ENCODE data around the gene ZBTB40. TPM values are rescaled to one million over a fixed set of nuclear protein-coding genes. Genes with fewer than 3 reads are reported as not detected.

Gene ZBTB40
- total and polyA plus RNA-seq, 2 of the 13 experiments (the other 11 are each of a cell fraction or from before 2014, with no cell fraction given) = 8.8 to 16.5 TPM

DNA sequence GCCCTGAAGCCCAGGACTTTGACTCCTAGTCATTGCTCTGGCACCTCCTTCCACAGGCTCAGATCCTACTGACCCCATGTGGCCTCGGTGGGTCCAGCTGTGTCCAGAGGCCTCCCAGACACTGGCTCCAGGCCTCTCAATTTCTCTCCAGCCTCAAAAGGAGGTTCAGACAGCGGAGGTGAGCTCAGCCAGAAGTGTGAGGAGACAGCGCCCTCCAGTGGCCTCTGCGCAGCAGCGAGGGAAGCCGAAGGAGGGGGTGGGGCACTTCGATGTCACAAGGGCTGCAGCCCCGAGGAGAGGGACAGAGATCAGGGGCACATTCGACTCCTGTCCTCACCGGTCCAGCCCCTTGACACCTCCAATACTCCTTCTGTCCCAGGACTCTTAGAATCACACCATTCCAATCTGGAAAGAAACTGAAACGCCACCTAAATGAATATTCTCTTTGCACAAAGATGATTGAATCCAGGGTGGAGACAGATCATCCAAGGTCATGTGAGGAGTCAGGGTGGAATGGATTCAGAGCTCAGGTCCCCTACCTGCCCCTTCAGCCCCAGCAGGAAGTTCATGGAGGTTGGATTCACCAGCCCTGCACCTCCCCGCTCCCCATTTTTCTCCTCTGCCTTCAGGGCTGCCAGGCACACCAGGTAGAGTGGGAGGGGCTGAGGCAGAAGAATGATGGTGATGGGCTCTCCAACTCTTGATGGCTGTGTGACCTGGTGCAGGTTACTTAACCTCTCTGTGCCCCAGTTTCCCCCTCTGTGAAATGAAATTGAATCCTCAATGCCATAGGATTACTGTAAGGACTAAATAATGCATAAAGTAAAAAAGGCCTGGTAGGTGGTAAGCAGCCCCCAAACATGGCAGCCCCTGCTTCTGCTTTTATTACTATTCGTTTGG, 34.8 kb upstream of the ZBTB40 start (continued):
- TF ChIP-seq, protein P1, sequence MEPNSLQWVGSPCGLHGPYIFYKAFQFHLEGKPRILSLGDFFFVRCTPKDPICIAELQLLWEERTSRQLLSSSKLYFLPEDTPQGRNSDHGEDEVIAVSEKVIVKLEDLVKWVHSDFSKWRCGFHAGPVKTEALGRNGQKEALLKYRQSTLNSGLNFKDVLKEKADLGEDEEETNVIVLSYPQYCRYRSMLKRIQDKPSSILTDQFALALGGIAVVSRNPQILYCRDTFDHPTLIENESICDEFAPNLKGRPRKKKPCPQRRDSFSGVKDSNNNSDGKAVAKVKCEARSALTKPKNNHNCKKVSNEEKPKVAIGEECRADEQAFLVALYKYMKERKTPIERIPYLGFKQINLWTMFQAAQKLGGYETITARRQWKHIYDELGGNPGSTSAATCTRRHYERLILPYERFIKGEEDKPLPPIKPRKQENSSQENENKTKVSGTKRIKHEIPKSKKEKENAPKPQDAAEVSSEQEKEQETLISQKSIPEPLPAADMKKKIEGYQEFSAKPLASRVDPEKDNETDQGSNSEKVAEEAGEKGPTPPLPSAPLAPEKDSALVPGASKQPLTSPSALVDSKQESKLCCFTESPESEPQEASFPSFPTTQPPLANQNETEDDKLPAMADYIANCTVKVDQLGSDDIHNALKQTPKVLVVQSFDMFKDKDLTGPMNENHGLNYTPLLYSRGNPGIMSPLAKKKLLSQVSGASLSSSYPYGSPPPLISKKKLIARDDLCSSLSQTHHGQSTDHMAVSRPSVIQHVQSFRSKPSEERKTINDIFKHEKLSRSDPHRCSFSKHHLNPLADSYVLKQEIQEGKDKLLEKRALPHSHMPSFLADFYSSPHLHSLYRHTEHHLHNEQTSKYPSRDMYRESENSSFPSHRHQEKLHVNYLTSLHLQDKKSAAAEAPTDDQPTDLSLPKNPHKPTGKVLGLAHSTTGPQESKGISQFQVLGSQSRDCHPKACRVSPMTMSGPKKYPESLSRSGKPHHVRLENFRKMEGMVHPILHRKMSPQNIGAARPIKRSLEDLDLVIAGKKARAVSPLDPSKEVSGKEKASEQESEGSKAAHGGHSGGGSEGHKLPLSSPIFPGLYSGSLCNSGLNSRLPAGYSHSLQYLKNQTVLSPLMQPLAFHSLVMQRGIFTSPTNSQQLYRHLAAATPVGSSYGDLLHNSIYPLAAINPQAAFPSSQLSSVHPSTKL (CRISPR knock-in tag; IDR thresholded peaks at IDR 0.05) = peak; percentile 59
- TF ChIP-seq ZNF253 (CRISPR knock-in tag; IDR thresholded peaks at IDR 0.05; ENCODE audit: borderline replicate concordance) (peak; percentile 49; the same call in 1 of the 2 replicates), MAFK (conservative IDR thresholded peaks at IDR 0.05 in 1 of 2, IDR thresholded peaks at IDR 0.05 in 1 of 2; ENCODE audit: low read length in 2 of 2) (no peak), ZNF850 (CRISPR knock-in tag; conservative IDR thresholded peaks at IDR 0.05) (no peak), ZNF572 (CRISPR knock-in tag; IDR thresholded peaks at IDR 0.05) (no peak), POLR2A (IDR thresholded peaks at IDR 0.05; ENCODE audit: insufficient read depth in 1 of 2, low read depth in 2 of 2, low read length in 2 of 2) (no peak), GATAD2A (CRISPR knock-in tag; IDR thresholded peaks at IDR 0.05) (peak; percentile 41; the same call in 1 of the 2 replicates), SMC3 (IDR thresholded peaks at IDR 0.05; ENCODE audit: low read length) (peak; percentile 72), EED (CRISPR knock-in tag; IDR thresholded peaks at IDR 0.05) (0 out of 2 replicates have a peak, but pooled peaks have one; percentile 30)
- TF ChIP-seq, protein P2, sequence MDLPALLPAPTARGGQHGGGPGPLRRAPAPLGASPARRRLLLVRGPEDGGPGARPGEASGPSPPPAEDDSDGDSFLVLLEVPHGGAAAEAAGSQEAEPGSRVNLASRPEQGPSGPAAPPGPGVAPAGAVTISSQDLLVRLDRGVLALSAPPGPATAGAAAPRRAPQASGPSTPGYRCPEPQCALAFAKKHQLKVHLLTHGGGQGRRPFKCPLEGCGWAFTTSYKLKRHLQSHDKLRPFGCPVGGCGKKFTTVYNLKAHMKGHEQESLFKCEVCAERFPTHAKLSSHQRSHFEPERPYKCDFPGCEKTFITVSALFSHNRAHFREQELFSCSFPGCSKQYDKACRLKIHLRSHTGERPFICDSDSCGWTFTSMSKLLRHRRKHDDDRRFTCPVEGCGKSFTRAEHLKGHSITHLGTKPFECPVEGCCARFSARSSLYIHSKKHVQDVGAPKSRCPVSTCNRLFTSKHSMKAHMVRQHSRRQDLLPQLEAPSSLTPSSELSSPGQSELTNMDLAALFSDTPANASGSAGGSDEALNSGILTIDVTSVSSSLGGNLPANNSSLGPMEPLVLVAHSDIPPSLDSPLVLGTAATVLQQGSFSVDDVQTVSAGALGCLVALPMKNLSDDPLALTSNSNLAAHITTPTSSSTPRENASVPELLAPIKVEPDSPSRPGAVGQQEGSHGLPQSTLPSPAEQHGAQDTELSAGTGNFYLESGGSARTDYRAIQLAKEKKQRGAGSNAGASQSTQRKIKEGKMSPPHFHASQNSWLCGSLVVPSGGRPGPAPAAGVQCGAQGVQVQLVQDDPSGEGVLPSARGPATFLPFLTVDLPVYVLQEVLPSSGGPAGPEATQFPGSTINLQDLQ (CRISPR knock-in tag; IDR thresholded peaks at IDR 0.05) = no peak
- TF ChIP-seq, protein P3, sequence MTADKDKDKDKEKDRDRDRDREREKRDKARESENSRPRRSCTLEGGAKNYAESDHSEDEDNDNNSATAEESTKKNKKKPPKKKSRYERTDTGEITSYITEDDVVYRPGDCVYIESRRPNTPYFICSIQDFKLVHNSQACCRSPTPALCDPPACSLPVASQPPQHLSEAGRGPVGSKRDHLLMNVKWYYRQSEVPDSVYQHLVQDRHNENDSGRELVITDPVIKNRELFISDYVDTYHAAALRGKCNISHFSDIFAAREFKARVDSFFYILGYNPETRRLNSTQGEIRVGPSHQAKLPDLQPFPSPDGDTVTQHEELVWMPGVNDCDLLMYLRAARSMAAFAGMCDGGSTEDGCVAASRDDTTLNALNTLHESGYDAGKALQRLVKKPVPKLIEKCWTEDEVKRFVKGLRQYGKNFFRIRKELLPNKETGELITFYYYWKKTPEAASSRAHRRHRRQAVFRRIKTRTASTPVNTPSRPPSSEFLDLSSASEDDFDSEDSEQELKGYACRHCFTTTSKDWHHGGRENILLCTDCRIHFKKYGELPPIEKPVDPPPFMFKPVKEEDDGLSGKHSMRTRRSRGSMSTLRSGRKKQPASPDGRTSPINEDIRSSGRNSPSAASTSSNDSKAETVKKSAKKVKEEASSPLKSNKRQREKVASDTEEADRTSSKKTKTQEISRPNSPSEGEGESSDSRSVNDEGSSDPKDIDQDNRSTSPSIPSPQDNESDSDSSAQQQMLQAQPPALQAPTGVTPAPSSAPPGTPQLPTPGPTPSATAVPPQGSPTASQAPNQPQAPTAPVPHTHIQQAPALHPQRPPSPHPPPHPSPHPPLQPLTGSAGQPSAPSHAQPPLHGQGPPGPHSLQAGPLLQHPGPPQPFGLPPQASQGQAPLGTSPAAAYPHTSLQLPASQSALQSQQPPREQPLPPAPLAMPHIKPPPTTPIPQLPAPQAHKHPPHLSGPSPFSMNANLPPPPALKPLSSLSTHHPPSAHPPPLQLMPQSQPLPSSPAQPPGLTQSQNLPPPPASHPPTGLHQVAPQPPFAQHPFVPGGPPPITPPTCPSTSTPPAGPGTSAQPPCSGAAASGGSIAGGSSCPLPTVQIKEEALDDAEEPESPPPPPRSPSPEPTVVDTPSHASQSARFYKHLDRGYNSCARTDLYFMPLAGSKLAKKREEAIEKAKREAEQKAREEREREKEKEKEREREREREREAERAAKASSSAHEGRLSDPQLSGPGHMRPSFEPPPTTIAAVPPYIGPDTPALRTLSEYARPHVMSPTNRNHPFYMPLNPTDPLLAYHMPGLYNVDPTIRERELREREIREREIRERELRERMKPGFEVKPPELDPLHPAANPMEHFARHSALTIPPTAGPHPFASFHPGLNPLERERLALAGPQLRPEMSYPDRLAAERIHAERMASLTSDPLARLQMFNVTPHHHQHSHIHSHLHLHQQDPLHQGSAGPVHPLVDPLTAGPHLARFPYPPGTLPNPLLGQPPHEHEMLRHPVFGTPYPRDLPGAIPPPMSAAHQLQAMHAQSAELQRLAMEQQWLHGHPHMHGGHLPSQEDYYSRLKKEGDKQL (CRISPR knock-in tag; IDR thresholded peaks at IDR 0.05; ENCODE audit: low read depth) = no peak
- TF ChIP-seq, protein P4, sequence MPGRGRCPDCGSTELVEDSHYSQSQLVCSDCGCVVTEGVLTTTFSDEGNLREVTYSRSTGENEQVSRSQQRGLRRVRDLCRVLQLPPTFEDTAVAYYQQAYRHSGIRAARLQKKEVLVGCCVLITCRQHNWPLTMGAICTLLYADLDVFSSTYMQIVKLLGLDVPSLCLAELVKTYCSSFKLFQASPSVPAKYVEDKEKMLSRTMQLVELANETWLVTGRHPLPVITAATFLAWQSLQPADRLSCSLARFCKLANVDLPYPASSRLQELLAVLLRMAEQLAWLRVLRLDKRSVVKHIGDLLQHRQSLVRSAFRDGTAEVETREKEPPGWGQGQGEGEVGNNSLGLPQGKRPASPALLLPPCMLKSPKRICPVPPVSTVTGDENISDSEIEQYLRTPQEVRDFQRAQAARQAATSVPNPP (CRISPR knock-in tag; IDR thresholded peaks at IDR 0.05) = no peak
- TF ChIP-seq, protein P5, sequence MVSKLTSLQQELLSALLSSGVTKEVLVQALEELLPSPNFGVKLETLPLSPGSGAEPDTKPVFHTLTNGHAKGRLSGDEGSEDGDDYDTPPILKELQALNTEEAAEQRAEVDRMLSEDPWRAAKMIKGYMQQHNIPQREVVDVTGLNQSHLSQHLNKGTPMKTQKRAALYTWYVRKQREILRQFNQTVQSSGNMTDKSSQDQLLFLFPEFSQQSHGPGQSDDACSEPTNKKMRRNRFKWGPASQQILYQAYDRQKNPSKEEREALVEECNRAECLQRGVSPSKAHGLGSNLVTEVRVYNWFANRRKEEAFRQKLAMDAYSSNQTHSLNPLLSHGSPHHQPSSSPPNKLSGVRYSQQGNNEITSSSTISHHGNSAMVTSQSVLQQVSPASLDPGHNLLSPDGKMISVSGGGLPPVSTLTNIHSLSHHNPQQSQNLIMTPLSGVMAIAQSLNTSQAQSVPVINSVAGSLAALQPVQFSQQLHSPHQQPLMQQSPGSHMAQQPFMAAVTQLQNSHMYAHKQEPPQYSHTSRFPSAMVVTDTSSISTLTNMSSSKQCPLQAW (CRISPR knock-in tag; IDR thresholded peaks at IDR 0.05) = peak; percentile 64

Measured in HepG2 (cell line).